ENCODE data around the gene SPANXN1.
A peak's percentile ranks its signal among the peaks of the same experiment; 100 is the strongest.
"Not testable (repeated sequence)": the region's sequence is repeated elsewhere in the genome, so short reads cannot be mapped to it uniquely, and the experiment has no call there.

SPANXN1 gene

GRCh38 chrX:145247203-145247602, at the start of gene SPANXN1:
Gene SPANXN1 (plus strand): TSS chrX:145247503. CDS start chrX:145247587, 84 bp downstream.
- in situ Hi-C loops (cut with MboI; ENCODE audit: low sequenced_read_pairs, unreplicated experiment); DNase-seq (ENCODE audit: low spot score): not testable (repeated sequence)

GRCh38 chrX:145199078-145199477, 48.2 kb upstream of the SPANXN1 start:
- DNase-seq (ENCODE audit: low spot score), result no peak
- in situ Hi-C loops (cut with MboI; ENCODE audit: low sequenced_read_pairs, unreplicated experiment), result no loop called here
- no peak for TF ChIP-seq CTCF (IDR thresholded peaks at IDR 0.05; ENCODE audit: borderline replicate concordance, control extremely low read depth, extremely low read depth, insufficient read depth, missing control alignments)

GRCh38 chrX:145213504-145213903, 33.8 kb upstream of the SPANXN1 start:
- in situ Hi-C loops (cut with MboI; ENCODE audit: low sequenced_read_pairs, unreplicated experiment), result no loop called here
- no peak for DNase-seq (ENCODE audit: low spot score)
- TF ChIP-seq CTCF (IDR thresholded peaks at IDR 0.05; ENCODE audit: borderline replicate concordance, control extremely low read depth, extremely low read depth, insufficient read depth, missing control alignments), result peak; percentile 31

- TF ChIP-seq CTCF (IDR thresholded peaks at IDR 0.05; ENCODE audit: borderline replicate concordance, control extremely low read depth, extremely low read depth, insufficient read depth, missing control alignments), result no peak
- no peak for DNase-seq (ENCODE audit: low spot score)
- in situ Hi-C loops (cut with MboI; ENCODE audit: low sequenced_read_pairs, unreplicated experiment), result no loop called here
These were observed 44.9 kb downstream of the SPANXN1 start for GRCh38 chrX:145292218-145292617.

All from GM13976 (cell line).